NCI-H2196 treated with DMSO at 0.1 percent for 48 hours (cell line): ENCODE measurements around the gene MRPS12.
"Not testable (repeated sequence)": the region's sequence is repeated elsewhere in the genome, so short reads cannot be mapped to it uniquely, and the experiment has no call there.

Experiments used
- DNase-seq: peaks from one replicate; lab custom pipeline; 2025; ENCODE audit not compliant: unreplicated experiment; lab: John Stamatoyannopoulos, UW

MRPS12 gene

GRCh38 chr19:38930776-38931520 lies at the start of gene MRPS12:
Gene MRPS12 (plus strand): TSS chr19:38930944. CDS start chr19:38931295, 351 bp downstream.
- peak; percentile 97 for DNase-seq

- no peak for DNase-seq
Measured at GRCh38 chr19:38883286-38883685, 47.5 kb upstream of the MRPS12 start.

- not testable (repeated sequence) for DNase-seq
Measured at GRCh38 chr19:38884691-38885090, 46.1 kb upstream of the MRPS12 start.

GRCh38 chr19:38888876-38889275 lies 41.9 kb upstream of the MRPS12 start:
- DNase-seq = no peak

GRCh38 chr19:38889803-38890202 lies 40.9 kb upstream of the MRPS12 start:
- no peak for DNase-seq

GRCh38 chr19:38890686-38891085 lies 40.1 kb upstream of the MRPS12 start:
- no peak for DNase-seq

GRCh38 chr19:38891771-38892170 lies 39.0 kb upstream of the MRPS12 start:
- DNase-seq = no peak

GRCh38 chr19:38892841-38893240 lies 37.9 kb upstream of the MRPS12 start:
- DNase-seq = peak; percentile 60

GRCh38 chr19:38893341-38893771 lies 37.4 kb upstream of the MRPS12 start:
- no peak for DNase-seq

GRCh38 chr19:38894968-38895367 lies 35.8 kb upstream of the MRPS12 start:
- no peak for DNase-seq

- DNase-seq = no peak
Measured at GRCh38 chr19:38898788-38899446, 31.8 kb upstream of the MRPS12 start.

- peak; percentile 99 for DNase-seq
Measured at GRCh38 chr19:38899447-38900201, 31.1 kb upstream of the MRPS12 start, which contains the start of the genes NFKBIB and SIRT2. Gene NFKBIB (plus strand): TSS chr19:38899969. CDS start chr19:38900033, 64 bp downstream. Gene SIRT2 (minus strand): TSS chr19:38899618. CDS start chr19:38899521, 97 bp downstream.

GRCh38 chr19:38900202-38900629 lies 30.5 kb upstream of the MRPS12 start:
- DNase-seq = no peak

GRCh38 chr19:38900743-38901190 lies 30.0 kb upstream of the MRPS12 start:
- DNase-seq = no peak

- no peak for DNase-seq
Measured at GRCh38 chr19:38901683-38902082, 29.1 kb upstream of the MRPS12 start.

GRCh38 chr19:38904581-38905539 lies 25.9 kb upstream of the MRPS12 start:
- DNase-seq = no peak

GRCh38 chr19:38905620-38906019 lies 25.1 kb upstream of the MRPS12 start:
- DNase-seq = no peak

- DNase-seq = no peak
Measured at GRCh38 chr19:38907227-38907626, 23.5 kb upstream of the MRPS12 start.

- DNase-seq = no peak
Measured at GRCh38 chr19:38907670-38908069, 23.1 kb upstream of the MRPS12 start.

- DNase-seq = no peak
Measured at GRCh38 chr19:38908911-38909310, 21.8 kb upstream of the MRPS12 start.
